Sigmoid colon (tissue), 4 donors: ENCODE results near the gene HGS.

Experiments used
- CTCF ChIP-seq, 4 experiments: fragments of 450-650 bp in 3 of 4; fragments of 200-600 bp in 1 of 4; IDR thresholded peaks; one replicate each; pipeline ENCODE4 v1.5.1; 2016 to 2019; ENCODE audit warnings: antibody characterized with exemption in 4 of 4, mild to moderate bottlenecking in 3 of 4, moderate library complexity in 2 of 4
- POLR2AphosphoS5 ChIP-seq, 4 donors: sonication (generic); formaldehyde crosslinking; IDR thresholded peaks; one replicate each; pipeline ENCODE4 v1.6.1; 2017; ENCODE audit warnings: antibody characterized with exemption in 4 of 4

GRCh38 chr17:81662002-81662401 is 21.8 kb upstream of the HGS start:
- TF ChIP-seq CTCF (IDR thresholded peaks at IDR 0.05) (no peak), POLR2AphosphoS5 (IDR thresholded peaks at IDR 0.05) (no peak)
